GM19043 (cell line): ENCODE measurements around the gene C9.

Experiments
- ATAC-seq: cut with Tn5 transposase; IDR thresholded peaks from one replicate; pipeline ENCODE4 v1.9.1; 2021; ENCODE audit warnings: low read depth; ENCODE audit not compliant: unreplicated experiment

C9 gene

GRCh38 chr5:39376293-39376714, 12.0 kb upstream of the C9 start:
- ATAC-seq, result no peak

GRCh38 chr5:39373791-39374190, 9.5 kb upstream of the C9 start:
- no peak for ATAC-seq

- no peak for ATAC-seq
Observed at GRCh38 chr5:39371367-39371635, 7.0 kb upstream of the C9 start.

GRCh38 chr5:39370555-39371366, 6.5 kb upstream of the C9 start:
- no peak for ATAC-seq

- no peak for ATAC-seq
Observed at GRCh38 chr5:39369123-39369815, 5.0 kb upstream of the C9 start.

GRCh38 chr5:39368116-39368515, 3.8 kb upstream of the C9 start:
- no peak for ATAC-seq

- ATAC-seq, result no peak
Observed at GRCh38 chr5:39367711-39368110, 3.4 kb upstream of the C9 start.

GRCh38 chr5:39363217-39363616, 1.1 kb downstream of the C9 start:
- ATAC-seq, result no peak

- no peak for ATAC-seq
Observed at GRCh38 chr5:39362646-39363045, 1.6 kb downstream of the C9 start.

GRCh38 chr5:39361306-39361705, 3.0 kb downstream of the C9 start:
- ATAC-seq, result no peak

- no peak for ATAC-seq
Observed at GRCh38 chr5:39360471-39361111, 3.7 kb downstream of the C9 start.

- no peak for ATAC-seq
Observed at GRCh38 chr5:39356263-39356662, 8.0 kb downstream of the C9 start.

- no peak for ATAC-seq
Observed at GRCh38 chr5:39355324-39355723, 9.0 kb downstream of the C9 start.

GRCh38 chr5:39353717-39354399, 10.4 kb downstream of the C9 start:
- ATAC-seq, result no peak

- no peak for ATAC-seq
Observed at GRCh38 chr5:39352951-39353350, 11.3 kb downstream of the C9 start.

GRCh38 chr5:39352170-39352569, 12.1 kb downstream of the C9 start:
- ATAC-seq, result no peak

- no peak for ATAC-seq
Observed at GRCh38 chr5:39349484-39349883, 14.8 kb downstream of the C9 start.

- ATAC-seq, result no peak
Observed at GRCh38 chr5:39342460-39342859, 21.8 kb downstream of the C9 start.

- ATAC-seq, result no peak
Observed at GRCh38 chr5:39341896-39342295, 22.4 kb downstream of the C9 start.

GRCh38 chr5:39340506-39340905, 23.8 kb downstream of the C9 start:
- no peak for ATAC-seq

GRCh38 chr5:39337252-39337915, 26.9 kb downstream of the C9 start:
- no peak for ATAC-seq
